AG09319 (cell line): ENCODE data around the gene B3GALT5.

ENCODE experiments used
- DNase-seq: peaks from one replicate; pipeline ENCODE4 v3.0.0-alpha.2; 2010; ENCODE audit warnings: low read depth; ENCODE audit errors: extremely low read depth
- TF ChIP-seq, protein P1 (sequence below): IDR thresholded peaks from 2 replicates; pipeline ENCODE4 v1.5.1; 2011; ENCODE audit warnings: low read depth, mild to moderate bottlenecking, inconsistent platforms, low read length, moderate library complexity

The B3GALT5 gene

DNA sequence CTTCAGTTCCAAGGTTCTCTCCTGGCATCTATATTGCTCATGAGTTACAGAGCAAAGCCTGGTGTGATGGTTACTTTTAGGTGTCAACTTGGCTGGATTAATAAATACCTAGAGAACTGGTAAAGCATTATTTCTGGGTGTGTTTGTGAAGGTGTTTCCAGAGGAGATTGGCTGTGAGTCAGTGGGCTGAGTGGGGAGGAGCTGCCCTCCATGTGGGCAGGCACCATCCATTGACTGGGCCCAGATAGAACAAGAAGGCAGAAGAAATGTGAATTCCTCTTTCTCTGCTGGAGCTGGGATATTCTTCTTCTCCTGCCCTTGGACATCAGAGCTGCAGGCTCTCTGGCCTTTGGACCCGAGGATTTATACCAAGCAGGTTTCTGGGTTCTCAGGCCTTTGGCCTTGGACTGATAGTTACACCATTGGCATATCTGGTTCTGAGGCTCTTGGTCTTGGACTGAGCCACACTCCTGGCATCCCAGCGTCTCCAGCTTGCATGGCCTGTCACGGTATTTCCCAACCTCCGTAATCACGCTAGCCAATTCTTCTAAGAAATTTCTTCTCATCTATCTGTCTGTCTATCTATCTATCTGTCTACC lies 44.5 kb downstream of the B3GALT5 start:
- no peak for DNase-seq
- TF ChIP-seq, protein P1, sequence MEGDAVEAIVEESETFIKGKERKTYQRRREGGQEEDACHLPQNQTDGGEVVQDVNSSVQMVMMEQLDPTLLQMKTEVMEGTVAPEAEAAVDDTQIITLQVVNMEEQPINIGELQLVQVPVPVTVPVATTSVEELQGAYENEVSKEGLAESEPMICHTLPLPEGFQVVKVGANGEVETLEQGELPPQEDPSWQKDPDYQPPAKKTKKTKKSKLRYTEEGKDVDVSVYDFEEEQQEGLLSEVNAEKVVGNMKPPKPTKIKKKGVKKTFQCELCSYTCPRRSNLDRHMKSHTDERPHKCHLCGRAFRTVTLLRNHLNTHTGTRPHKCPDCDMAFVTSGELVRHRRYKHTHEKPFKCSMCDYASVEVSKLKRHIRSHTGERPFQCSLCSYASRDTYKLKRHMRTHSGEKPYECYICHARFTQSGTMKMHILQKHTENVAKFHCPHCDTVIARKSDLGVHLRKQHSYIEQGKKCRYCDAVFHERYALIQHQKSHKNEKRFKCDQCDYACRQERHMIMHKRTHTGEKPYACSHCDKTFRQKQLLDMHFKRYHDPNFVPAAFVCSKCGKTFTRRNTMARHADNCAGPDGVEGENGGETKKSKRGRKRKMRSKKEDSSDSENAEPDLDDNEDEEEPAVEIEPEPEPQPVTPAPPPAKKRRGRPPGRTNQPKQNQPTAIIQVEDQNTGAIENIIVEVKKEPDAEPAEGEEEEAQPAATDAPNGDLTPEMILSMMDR, result no peak

DNA sequence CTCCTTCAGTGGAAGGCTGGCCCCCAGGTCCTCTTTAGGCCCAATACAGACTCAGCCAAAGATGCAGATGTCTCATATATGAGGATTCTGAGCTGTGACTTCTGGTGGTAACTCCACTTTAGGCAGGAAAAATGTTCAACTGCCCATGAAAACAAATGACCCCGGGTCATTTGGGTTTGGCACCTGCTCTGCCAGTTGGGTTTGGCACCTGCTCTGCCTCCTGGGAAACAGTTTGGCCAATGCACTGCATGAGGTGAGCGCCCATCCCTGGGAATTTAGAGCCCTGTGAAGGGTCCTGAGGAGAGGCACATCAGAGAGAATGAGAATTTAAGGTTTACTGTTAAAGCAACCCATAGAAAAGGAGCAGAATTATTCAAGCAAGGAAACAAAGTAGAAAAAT lies 45.3 kb downstream of the B3GALT5 start:
- TF ChIP-seq, protein P1, result no peak
- no peak for DNase-seq

DNA sequence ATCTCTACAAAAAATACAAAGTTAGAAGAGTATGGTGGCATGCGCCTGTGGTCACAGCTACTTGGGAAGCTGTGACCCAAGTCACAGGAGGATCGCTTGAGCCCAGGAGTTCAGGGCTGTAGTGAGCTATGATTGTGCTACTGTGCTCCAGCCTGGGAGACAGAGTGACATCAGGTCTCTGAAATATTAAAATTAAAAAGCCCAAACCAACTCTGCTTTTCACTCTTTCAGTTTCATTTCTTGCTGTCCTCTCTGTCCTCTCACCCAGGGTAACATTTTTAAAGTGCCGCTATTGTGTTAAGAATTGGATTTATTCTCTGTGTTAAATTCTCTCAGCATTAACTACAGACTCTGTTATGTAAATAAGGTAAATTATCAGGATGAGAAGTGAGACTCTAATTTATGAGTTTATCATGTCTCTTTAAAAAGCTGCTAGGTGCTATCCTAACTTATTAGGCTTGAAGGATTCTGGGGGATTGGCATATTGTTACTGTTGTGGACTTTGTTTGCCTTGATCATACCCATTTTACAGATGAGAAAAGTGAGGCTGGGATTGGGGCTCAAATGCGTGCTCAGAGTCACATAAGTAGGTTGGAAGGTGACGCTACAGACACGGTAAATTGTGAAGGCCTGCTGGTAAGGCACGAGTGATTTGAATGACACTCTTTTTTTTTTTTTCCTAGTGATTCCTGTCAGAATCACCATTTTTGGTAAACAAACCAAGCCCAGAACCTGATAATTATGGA lies 46.5 kb downstream of the B3GALT5 start:
- TF ChIP-seq, protein P1, result no peak
- no peak for DNase-seq

DNA sequence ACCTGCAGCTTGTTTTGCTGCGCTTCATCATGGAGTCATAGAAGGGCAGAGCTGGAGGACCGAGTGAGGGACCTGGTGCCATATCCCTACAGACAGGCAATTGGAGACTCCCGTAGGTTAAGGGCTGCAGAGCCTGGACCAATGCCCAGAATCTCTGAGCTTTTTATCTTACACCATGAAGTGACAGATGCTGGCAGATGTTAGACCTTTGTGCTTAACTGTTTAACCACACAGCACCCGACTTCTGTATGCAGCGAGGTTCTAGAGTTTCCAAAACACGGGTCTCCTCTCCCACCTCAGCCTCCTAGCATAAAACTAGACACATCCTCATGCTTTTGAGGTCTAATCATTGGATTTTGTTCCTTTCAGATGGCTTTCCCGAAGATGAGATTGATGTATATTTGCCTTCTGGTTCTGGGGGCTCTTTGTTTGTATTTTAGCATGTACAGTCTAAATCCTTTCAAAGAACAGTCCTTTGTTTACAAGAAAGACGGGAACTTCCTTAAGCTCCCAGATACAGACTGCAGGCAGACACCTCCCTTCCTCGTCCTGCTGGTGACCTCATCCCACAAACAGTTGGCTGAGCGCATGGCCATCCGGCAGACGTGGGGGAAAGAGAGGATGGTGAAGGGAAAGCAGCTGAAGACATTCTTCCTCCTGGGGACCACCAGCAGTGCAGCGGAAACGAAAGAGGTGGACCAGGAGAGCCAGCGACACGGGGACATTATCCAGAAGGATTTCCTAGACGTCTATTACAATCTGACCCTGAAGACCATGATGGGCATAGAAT lies 47.6 kb downstream of the B3GALT5 start:
- DNase-seq, result peak; percentile 32
- TF ChIP-seq, protein P1, result no peak

DNA sequence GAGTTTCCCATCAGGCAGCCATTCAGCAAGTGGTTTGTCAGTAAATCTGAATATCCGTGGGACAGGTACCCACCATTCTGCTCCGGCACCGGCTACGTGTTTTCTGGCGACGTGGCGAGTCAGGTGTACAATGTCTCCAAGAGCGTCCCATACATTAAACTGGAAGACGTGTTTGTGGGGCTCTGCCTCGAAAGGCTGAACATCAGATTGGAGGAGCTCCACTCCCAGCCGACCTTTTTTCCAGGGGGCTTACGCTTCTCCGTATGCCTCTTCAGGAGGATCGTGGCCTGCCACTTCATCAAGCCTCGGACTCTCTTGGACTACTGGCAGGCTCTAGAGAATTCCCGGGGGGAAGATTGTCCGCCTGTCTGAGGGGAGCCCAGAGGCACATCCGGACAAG lies 48.4 kb downstream of the B3GALT5 start:
- DNase-seq, result no peak
- TF ChIP-seq, protein P1, result no peak

DNA sequence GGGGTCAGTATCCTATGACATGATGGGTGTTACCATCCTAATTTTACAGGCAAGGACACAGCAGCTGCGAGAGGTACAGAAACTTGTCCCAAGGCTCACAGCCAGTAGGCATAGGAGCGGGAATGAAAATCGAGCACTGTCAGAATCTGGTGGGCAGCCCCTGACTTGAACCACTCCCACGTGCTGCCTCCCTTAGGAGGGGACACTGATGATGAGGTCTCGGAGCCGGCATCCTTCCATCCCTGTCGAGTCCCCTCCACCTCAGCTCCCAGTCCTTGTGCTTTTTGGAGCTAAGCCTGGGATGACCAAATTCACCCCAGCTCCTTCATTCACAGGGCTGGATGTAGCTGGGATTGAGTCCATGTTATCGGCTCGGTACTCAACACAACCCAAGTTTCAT lies 49.0 kb downstream of the B3GALT5 start:
- no peak for DNase-seq
- TF ChIP-seq, protein P1, result no peak

DNA sequence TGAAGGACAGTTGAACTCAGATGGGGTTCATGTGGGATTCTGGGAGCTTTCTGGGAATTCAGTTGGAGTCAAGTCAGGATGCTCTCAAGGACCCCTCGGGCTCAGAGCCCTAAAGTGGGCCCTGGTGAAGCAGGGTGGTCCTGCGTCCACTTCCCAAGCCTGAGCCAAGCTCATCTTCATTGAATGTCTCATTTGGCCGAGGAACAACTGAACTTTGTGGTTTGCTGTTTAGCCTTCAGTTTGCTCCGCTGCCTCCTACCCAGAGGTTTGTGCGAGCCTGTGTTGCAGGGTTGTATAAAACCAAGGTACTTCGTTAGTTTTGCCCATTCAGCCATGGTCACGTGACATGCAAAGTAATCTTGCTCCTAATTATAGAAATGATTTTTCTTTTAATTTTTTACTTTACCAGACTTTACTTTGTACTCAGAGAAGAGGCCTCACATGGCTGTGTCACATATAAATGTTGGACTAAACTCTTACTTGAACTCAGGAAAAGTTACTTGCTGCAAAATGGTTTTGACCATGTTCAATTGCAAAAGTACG lies 49.7 kb downstream of the B3GALT5 start:
- TF ChIP-seq, protein P1, result no peak
- DNase-seq, result no peak
